Left lung (tissue), 14 donors: ENCODE measurements around the gene RNF207. TPM values are rescaled to one million over a fixed set of nuclear protein-coding genes. Genes with fewer than 3 reads are reported as not detected.

ENCODE experiments used
- ATAC-seq: fragments of 200-7000 bp; cut with Tn5 transposase; one replicate; pipeline ENCODE4 v1.9.1; 2020; ENCODE audit warnings: moderate library complexity
- DNase-seq, 4 donors: peaks; one replicate each; pipeline ENCODE4 v3.0.0-alpha.2; 2013 to 2020
- H3K27ac ChIP-seq, 2 donors: fragments of 200-600 bp; sonication (generic) in 1 of 2; one replicate each; pipeline versions ENCODE4 v1.5.0 to v1.8.0; 2020 to 2021
- H3K27me3 ChIP-seq, 2 donors: fragments of 200-600 bp; sonication (generic) in 1 of 2; one replicate each; pipeline versions ENCODE4 v1.5.0 to v1.8.0; 2020 to 2021
- H3K36me3 ChIP-seq, 2 donors: fragments of 200-600 bp; sonication (generic) in 1 of 2; one replicate each; pipeline versions ENCODE4 v1.5.0 to v1.8.0; 2020 to 2021
- H3K4me1 ChIP-seq, 2 donors: fragments of 200-600 bp; one replicate each; pipeline ENCODE4 v1.8.0; 2021
- H3K4me3 ChIP-seq, 2 donors: fragments of 200-600 bp; sonication (generic) in 1 of 2; one replicate each; pipeline versions ENCODE4 v1.5.0 to v1.8.0; 2020 to 2021; ENCODE audit warnings: mild to moderate bottlenecking in 1 of 2
- H3K9me3 ChIP-seq, 2 donors: fragments of 200-600 bp; sonication (generic) in 1 of 2; one replicate each; pipeline versions ENCODE4 v1.5.0 to v1.8.0; 2020 to 2021
- intact Hi-C, 2 donors: fragments of 100-400 bp; cut with DNase I; formaldehyde crosslinking; loops; one replicate each; pipeline versions ENCODE4 v1.11.2 to v1.14.2; 2022
- long read RNA-seq, 12 donors: library from polyadenylated mRNA in 2 of 12; unstranded in 2 of 12; transcript quantifications; one replicate each; pipeline ENCODE4 v2.0.0 and lab custom pipeline, GENCODE V29; 2019 to 2026
- polyA plus RNA-seq, 6 donors: library from polyadenylated mRNA; unstranded; fragments of 120-200 nt; gene quantifications; one replicate each; pipeline ENCODE4 v1.2.1, GENCODE V29; 2013; ENCODE audit not compliant: insufficient read length in 6 of 6
- total RNA-seq, 2 donors: library from RNA; stranded (reverse); fragmentation: NEBNext Ultra II Directional; extraction: Animal tissue kit (Norgen Biotek cat#: 25700); gene quantifications; one replicate each; pipeline ENCODE4 v1.2.1, GENCODE V29; 2021
- TF ChIP-seq, protein P1 (sequence below), 2 donors: fragments of 200-600 bp; sonication (generic) in 1 of 2; IDR thresholded peaks; one replicate each; pipeline versions ENCODE4 v1.5.0 to v1.8.0; 2021; ENCODE audit warnings: antibody characterized with exemption in 2 of 2
- donor health status: DM: no; HTN: yes; CAD: no.
- donor health status: DM: no; HTN: no; CAD: no.

RNF207 gene, protein sequence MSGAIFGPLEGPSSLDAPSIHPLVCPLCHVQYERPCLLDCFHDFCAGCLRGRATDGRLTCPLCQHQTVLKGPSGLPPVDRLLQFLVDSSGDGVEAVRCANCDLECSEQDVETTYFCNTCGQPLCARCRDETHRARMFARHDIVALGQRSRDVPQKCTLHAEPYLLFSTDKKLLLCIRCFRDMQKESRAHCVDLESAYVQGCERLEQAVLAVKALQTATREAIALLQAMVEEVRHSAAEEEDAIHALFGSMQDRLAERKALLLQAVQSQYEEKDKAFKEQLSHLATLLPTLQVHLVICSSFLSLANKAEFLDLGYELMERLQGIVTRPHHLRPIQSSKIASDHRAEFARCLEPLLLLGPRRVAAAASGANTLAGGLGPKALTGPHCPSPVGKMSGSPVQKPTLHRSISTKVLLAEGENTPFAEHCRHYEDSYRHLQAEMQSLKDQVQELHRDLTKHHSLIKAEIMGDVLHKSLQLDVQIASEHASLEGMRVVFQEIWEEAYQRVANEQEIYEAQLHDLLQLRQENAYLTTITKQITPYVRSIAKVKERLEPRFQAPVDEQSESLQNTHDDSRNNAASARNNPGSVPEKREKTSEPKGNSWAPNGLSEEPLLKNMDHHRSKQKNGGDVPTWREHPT
- total RNA-seq = 10 to 100 TPM; 11.9 to 12.6 TPM
- polyA plus RNA-seq = 10 to 100 TPM; 10.7 to 16.3 (median 14.2) TPM
- long read RNA-seq, donor 1, partial matches to known transcripts = 13 of 14 reads
- long read RNA-seq, donor 1, other reads (novel, unspliced or antisense) = 0 of 14 reads
- long read RNA-seq, donor 2 = 0 reads
- long read RNA-seq, donor 3, partial matches to known transcripts = 8 of 8 reads
- long read RNA-seq, donor 3, other reads (novel, unspliced or antisense) = 0 of 8 reads
- long read RNA-seq, donor 4, partial matches to known transcripts = 0 of 2 reads
- long read RNA-seq, donor 4, other reads (novel, unspliced or antisense) = 0 of 2 reads
- long read RNA-seq, donor 5 = 0 reads
- long read RNA-seq, donor 6, partial matches to known transcripts = 6 of 15 reads
- long read RNA-seq, donor 6, other reads (novel, unspliced or antisense) = 9 of 15 reads
- long read RNA-seq, donor 7, partial matches to known transcripts = 0 of 1 reads
- long read RNA-seq, donor 7, other reads (novel, unspliced or antisense) = 0 of 1 reads
- long read RNA-seq, donor 8 = 0 reads
- long read RNA-seq, donor 9 = 0 reads
- long read RNA-seq, donor 10 = 0 reads
- long read RNA-seq, donor 11, partial matches to known transcripts = 0 of 2 reads
- long read RNA-seq, donor 11, other reads (novel, unspliced or antisense) = 0 of 2 reads
- long read RNA-seq, donor 12, partial matches to known transcripts = 0 of 2 reads
- long read RNA-seq, donor 12, other reads (novel, unspliced or antisense) = 0 of 2 reads

DNA sequence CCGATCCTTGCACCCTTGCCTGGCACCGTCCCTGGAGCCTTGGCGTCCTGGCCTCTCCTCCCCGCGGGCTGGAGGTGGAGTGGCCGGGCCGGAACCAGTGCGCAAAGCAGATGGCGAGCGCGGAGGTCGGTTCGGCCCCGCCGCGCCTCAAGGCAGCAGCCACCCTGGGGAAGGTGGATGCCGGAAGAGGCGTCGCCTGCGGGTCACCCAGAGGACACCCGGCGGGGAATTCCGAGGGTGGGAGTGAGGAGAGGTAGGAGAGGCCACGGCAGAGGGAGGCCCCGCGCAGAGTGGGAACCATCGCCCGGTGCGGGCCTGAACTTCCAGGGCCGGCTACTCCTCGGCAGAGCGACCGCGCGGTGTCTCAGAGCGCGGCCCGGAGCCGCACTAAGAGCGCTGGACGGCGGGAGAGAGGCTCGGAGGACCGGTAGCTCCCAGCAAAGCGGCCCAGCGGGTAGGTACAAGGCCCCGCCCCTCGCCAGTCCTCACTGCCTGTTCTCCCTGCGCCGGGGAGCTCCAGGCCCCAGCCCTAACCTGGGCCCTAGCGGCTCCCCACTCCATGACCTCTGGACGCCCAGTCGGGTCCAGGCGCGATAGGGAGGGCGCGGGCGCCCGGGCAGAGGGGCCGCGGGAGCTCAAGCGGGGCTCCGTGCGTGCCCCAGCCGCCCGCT lies at the start of gene RNF207:
RNF207 (plus strand) TSS at position 271 of the 671 bp plus-strand sequence. CDS start 417 bp downstream, outside the sequence.
- peaks cover 27 to 41% of the 10 kb centered on the region in 2 donors for H3K4me1 ChIP-seq
- TF ChIP-seq, protein P1, sequence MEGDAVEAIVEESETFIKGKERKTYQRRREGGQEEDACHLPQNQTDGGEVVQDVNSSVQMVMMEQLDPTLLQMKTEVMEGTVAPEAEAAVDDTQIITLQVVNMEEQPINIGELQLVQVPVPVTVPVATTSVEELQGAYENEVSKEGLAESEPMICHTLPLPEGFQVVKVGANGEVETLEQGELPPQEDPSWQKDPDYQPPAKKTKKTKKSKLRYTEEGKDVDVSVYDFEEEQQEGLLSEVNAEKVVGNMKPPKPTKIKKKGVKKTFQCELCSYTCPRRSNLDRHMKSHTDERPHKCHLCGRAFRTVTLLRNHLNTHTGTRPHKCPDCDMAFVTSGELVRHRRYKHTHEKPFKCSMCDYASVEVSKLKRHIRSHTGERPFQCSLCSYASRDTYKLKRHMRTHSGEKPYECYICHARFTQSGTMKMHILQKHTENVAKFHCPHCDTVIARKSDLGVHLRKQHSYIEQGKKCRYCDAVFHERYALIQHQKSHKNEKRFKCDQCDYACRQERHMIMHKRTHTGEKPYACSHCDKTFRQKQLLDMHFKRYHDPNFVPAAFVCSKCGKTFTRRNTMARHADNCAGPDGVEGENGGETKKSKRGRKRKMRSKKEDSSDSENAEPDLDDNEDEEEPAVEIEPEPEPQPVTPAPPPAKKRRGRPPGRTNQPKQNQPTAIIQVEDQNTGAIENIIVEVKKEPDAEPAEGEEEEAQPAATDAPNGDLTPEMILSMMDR (IDR thresholded peaks at IDR 0.05) = no peak
- intact Hi-C loops = no loop called here
- ATAC-seq = peak; percentile 83
- peaks cover 12 to 58% of the 10 kb centered on the region in 2 donors for H3K27me3 ChIP-seq
- DNase-seq = peak in 3 of 4 donors; percentile 61 to 89 (median 66)
- H3K36me3 ChIP-seq = no peaks in the 10 kb centered on the region
- peak within 1 kb of the TSS; percentile 47 to 57 for H3K4me3 ChIP-seq
- peak within 1 kb of the TSS; percentile 39 to 70 for H3K27ac ChIP-seq
- no peaks in the 10 kb centered on the region for H3K9me3 ChIP-seq

DNA sequence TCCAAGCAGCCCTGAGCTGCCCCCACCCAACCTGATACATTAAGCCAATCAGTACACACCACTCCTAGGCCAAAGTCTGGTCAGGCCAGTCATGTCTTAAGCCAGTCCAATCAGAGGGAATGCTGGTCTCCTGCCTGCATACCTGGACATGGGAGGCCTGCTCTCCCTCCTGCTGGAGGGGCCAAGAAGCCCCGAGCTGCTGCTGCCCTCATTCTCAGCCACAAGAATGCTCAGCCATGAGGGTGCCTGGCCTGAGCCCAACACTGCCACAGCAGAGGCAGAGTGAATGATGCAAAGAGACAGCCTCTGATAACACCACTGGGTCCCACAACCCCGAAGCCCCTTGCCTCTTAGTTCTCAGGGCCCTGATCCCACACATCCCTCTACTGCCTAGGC lies 48.8 kb upstream of the RNF207 start:
- peak in 1 of 4 donors; percentile 44 for DNase-seq
- H3K27ac ChIP-seq = no peak overlapping the region
- H3K4me3 ChIP-seq = no peak overlapping the region
- peaks cover 4 to 35% of the 10 kb centered on the region in 2 donors for H3K27me3 ChIP-seq
- no peaks in the 10 kb centered on the region for H3K4me1 ChIP-seq
- intact Hi-C loops = no loop called here
- no peaks in the 10 kb centered on the region for H3K9me3 ChIP-seq
- no peak for ATAC-seq
- no peaks in the 10 kb centered on the region for H3K36me3 ChIP-seq
- TF ChIP-seq, protein P1 (IDR thresholded peaks at IDR 0.05) = no peak

DNA sequence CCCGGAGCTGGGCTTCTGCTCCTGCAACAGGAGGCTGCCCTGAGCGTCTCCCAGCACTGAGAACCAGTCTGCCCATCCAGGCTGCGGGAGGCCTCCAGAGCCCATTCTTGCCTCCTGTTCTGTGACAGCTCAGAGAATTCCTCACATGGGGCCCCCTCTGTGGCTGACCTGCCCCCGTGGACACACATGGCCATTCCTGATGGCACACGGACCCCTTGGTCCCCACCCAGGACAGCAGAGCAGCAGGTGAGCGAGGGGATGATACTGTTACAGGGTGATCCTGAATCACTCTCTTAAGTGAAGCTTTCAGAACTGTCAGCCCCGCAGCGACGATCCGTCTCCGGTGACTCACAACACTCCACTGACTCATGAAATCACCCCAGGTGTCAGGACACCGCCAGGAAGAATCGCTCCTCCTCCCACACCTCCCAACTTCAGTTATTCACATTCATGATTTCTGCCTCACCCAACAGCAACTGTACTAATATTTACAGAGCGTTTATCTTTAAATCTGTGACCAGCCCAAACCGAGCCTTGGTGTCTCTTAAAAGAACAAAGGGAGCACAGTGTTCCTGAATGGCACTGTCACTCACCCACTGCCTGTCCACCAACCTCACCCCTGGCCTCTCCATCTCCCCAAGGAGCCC lies 48.3 kb upstream of the RNF207 start:
- Histone ChIP-seq H3K36me3 (no peaks in the 10 kb centered on the region), H3K27ac (no peak overlapping the region), H3K9me3 (no peaks in the 10 kb centered on the region), H3K4me3 (no peak overlapping the region), H3K27me3 (peaks cover 4 to 41% of the 10 kb centered on the region in 2 donors), H3K4me1 (no peaks in the 10 kb centered on the region)
- TF ChIP-seq, protein P1 (IDR thresholded peaks at IDR 0.05) = no peak
- peak; percentile 50 for ATAC-seq
- no peak for DNase-seq
- intact Hi-C loops = no loop called here

DNA sequence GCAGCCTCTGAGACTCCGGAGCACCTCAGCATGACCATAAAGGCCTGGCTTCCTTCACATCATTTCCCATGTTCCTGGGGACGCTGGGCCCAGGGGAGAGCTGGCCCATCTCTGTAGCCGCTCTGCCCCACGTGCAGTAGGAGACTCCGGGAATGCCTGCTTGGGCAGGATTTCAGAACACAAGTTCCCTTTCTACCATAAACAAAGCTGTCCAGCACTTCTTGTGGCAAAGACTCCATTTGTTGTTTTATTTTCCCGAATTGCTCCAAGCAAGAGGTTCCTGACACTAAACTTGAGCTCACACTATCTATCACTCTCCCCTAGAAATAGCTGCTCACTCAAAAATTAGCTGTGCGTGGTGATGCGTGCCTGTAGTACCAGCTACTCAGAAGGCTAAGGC lies 47.7 kb upstream of the RNF207 start:
- no peaks in the 10 kb centered on the region for H3K9me3 ChIP-seq
- peaks cover 4 to 46% of the 10 kb centered on the region in 2 donors for H3K27me3 ChIP-seq
- TF ChIP-seq, protein P1 (IDR thresholded peaks at IDR 0.05) = no peak
- H3K4me1 ChIP-seq = no peaks in the 10 kb centered on the region
- DNase-seq = no peak
- H3K27ac ChIP-seq = no peak overlapping the region
- H3K36me3 ChIP-seq = no peaks in the 10 kb centered on the region
- no peak overlapping the region for H3K4me3 ChIP-seq
- intact Hi-C loops = no loop called here
- ATAC-seq = no peak
